K562 (cell line): ENCODE measurements around the gene OOSP1. TPM values are rescaled to one million over a fixed set of nuclear protein-coding genes. Genes with fewer than 3 reads are reported as not detected.

Source experiments
- ARID2 ChIP-seq: fragments of 450-650 bp; IDR thresholded peaks from 2 replicates; pipeline ENCODE4 v1.6.1; 2017; ENCODE audit warnings: antibody characterized with exemption, mild to moderate bottlenecking
- CC2D1A ChIP-seq: fragments of 450-650 bp; IDR thresholded peaks from 2 replicates; pipeline ENCODE4 v1.6.1; 2017; ENCODE audit warnings: mild to moderate bottlenecking
- CTCF ChIP-seq, 3 experiments: IDR thresholded peaks in 2 of 3; conservative IDR thresholded peaks in 1 of 3; 2 replicates each; pipeline ENCODE4 v1.5.1; 2011 to 2012; ENCODE audit warnings: low read length in 3 of 3, mild to moderate bottlenecking in 3 of 3, control low read depth in 2 of 3, improper control_type of control experiment in 1 of 3, inconsistent platforms in 1 of 3, low read depth in 1 of 3, mixed read lengths in 1 of 3, moderate library complexity in 1 of 3; ENCODE audit not compliant: insufficient read depth in 2 of 3
- DEAF1 ChIP-seq: fragments of 450-650 bp; formaldehyde crosslinking; IDR thresholded peaks from 2 replicates; pipeline ENCODE4 v1.4.0; 2020; ENCODE audit warnings: mild to moderate bottlenecking, moderate library complexity
- FOSL1 ChIP-seq: fragments of 200-800 bp; sonication (Bioruptor generic); conservative IDR thresholded peaks from 2 replicates; pipeline ENCODE4 v1.6.1; 2016; ENCODE audit warnings: missing genetic modification characterization, missing compliant biosample characterization
- JUND ChIP-seq, 2 experiments: IDR thresholded peaks; 2 replicates in 1 of 2; 3 replicates in 1 of 2; pipeline ENCODE4 v1.6.1; 2011; ENCODE audit warnings: borderline replicate concordance in 2 of 2, low read depth in 2 of 2, low read length in 2 of 2, improper control_type of control experiment in 1 of 2, missing biosample characterization in 1 of 2, missing genetic modification characterization in 1 of 2, missing genetic modification reagents in 1 of 2
- SMC3 ChIP-seq: conservative IDR thresholded peaks from 2 replicates; pipeline ENCODE4 v1.6.1; 2011; ENCODE audit warnings: low read depth, low read length, improper control_type of control experiment; ENCODE audit not compliant: insufficient read depth
- ZNF592 ChIP-seq: fragments of 450-650 bp; IDR thresholded peaks from 2 replicates; pipeline ENCODE4 v1.6.1; 2017; ENCODE audit warnings: antibody characterized with exemption, mild to moderate bottlenecking
- polyA plus RNA-seq, 8 experiments: library from polyadenylated mRNA; depleted of rRNA in 4 of 8; stranded (reverse) in 5 of 8; unstranded in 3 of 8; fragments of >200 nt; fragmentation: Nextera tagmentation in 2 of 8; fragmentation: Illumina TruSeq in 1 of 8; extraction: Ambion mirVana in 2 of 8; extraction: Trizol in 1 of 8; gene quantifications; 2 replicates each; pipeline versions ENCODE4 v1.2.1 to v1.2.3, GENCODE V29; 2011 to 2014; ENCODE audit warnings: inconsistent platforms in 1 of 8, missing spikeins in 1 of 8
- total RNA-seq, 7 experiments: library from RNA; depleted of rRNA in 6 of 7; stranded (reverse); fragments of >200 nt in 6 of 7; fragmentation: Illumina TruSeq in 2 of 7; extraction: Trizol in 2 of 7; gene quantifications; 2 replicates each; pipeline versions ENCODE4 v1.2.1 to v1.2.3, GENCODE V29; 2011 to 2021; ENCODE audit warnings: low replicate concordance in 1 of 7
- TF ChIP-seq, protein P1 (sequence below): fragments of 250-450 bp; sonication (Bioruptor Pico); IDR thresholded peaks from 2 replicates; pipeline ENCODE4 v1.5.0; 2021; ENCODE audit warnings: mild to moderate bottlenecking, moderate library complexity

OOSP1 gene
- total and polyA plus RNA-seq, 9 of the 15 experiments (the other 6 are each of a cell fraction or from before 2014, with no cell fraction given) = 0.14 to 3.0 (median 0.61) TPM

DNA sequence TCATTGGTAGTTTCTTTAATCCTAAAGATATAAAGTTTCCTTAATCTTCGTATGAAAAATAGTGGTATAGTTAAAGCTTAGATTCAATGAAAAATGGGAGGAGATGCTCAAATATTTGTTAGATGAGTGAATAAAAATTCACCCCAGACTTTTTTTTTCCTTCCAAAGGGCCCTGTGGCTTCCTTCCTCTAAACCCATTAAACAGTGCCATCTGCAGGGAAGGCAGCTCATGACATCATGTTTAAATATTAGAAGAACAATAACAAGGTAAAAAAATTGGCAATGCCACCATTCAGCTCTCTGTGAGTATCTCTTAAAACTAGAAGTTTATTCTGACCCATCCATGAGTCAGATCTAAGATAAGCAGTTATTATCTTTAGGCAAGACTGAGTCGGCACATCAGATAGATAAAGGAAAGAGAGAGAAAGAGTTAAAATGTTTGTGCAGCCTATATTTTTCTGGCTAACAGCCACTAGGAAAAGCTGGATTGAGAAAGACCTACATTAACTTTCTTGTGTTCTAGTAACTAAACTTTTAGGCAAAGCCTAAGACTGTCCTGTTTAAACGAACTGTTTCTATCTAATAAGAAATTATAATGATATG lies 19.1 kb upstream of the OOSP1 start (continued):
- peak; percentile 59 to 62 (median 61) for TF ChIP-seq CTCF (IDR thresholded peaks at IDR 0.05 in 2 of 3, conservative IDR thresholded peaks at IDR 0.05 in 1 of 3; ENCODE audit: insufficient read depth in 2 of 3, low read depth in 1 of 3, low read length in 3 of 3)
- peak; percentile 76 for TF ChIP-seq FOSL1 (tag)
- TF ChIP-seq ZNF592 = peak; percentile 26; the same call in 1 of the 2 replicates
- TF ChIP-seq DEAF1 = peak; percentile 29; the same call in 1 of the 2 replicates
- peak; percentile 16; the same call in 1 of the 2 replicates for TF ChIP-seq JUND (IDR thresholded peaks at IDR 0.05; ENCODE audit: borderline replicate concordance, low read depth, low read length)
- no peak for TF ChIP-seq JUND (tag; IDR thresholded peaks at IDR 0.05; ENCODE audit: borderline replicate concordance, low read depth, low read length)
- 0 out of 2 replicates have a peak, but pooled peaks have one; percentile 21 for TF ChIP-seq ARID2
- TF ChIP-seq, protein P1, sequence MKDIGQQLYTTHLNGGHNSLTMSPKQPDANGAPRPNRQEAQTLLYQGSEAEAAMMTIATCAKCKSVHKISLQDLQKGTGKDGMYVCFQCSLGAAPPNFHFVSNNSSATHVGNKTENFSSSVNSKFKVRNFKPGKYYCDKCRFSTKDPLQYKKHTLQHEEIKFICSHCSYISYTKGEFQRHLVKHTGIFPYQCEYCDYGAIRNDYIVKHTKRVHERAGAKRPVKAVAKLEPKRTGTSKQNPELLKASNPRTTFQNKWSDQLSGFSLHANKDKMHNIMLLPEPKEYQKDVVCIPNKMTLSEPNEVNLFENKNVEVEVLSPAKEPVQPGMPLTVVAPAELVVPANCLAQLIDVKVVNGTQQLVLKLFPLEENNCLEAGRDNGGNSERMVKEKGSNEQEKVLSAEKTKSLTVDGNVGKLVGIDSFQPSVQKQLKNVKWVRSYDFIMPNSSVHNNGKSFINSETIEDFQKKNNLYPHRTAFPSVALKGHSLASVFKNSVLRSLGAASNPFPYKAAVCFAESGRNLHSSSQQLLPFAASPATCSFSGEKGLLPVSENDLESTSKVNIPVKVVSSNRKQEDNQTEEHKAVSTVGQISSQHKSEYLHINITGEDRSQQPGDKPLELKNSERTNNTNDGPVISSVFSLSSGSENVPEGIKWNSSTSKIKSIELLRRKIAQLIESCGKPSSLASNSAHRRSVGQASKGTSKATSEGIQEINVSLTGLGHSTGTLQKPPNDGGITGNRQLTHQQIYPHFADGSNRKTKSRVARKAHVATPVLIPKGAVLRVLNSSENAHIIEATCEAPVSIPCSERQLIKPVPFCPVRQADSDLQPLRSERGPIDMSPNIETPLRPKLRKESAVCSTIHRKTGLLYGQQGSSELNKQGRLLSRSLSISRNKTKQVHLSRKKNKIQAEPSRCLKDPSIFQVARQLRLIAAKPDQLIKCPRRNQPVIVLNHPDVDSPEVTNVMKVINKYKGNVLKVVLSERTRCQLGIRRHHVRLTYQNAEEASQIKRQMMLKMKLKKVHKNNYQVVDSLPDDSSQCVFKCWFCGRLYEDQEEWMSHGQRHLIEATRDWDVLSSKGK (CRISPR knock-in tag) = no peak
- TF ChIP-seq SMC3 = peak; percentile 59; the same call in 1 of the 2 replicates
- TF ChIP-seq CC2D1A = peak; percentile 75
